Keratinocyte (primary cell): ENCODE data around the gene PKNOX1. TPM values are rescaled to one million over a fixed set of nuclear protein-coding genes. Genes with fewer than 3 reads are reported as not detected.

Source experiments
- DNase-seq: peaks from one replicate; pipeline ENCODE4 v3.0.0-alpha.2; 2011; ENCODE audit warnings: low read depth, missing footprints, low spot score
- FAIRE-seq: peaks from 2 replicates; lab custom pipeline; 2011; peaks lifted over from hg19 to GRCh38; lab: Jason Lieb, UNC
- H2AFZ ChIP-seq: 2 replicates; pipeline ENCODE4 v1.6.0; 2012; ENCODE audit warnings: low read length, control low read depth, inconsistent platforms; ENCODE audit not compliant: control insufficient read depth
- H3K27ac ChIP-seq: 2 replicates; pipeline ENCODE4 v1.5.1; 2011; ENCODE audit warnings: low read length; ENCODE audit not compliant: control insufficient read depth, insufficient read depth
- H3K27me3 ChIP-seq: 3 replicates; pipeline ENCODE4 v1.6.0; 2011; ENCODE audit warnings: low read length; ENCODE audit not compliant: control insufficient read depth, insufficient read depth; ENCODE audit errors: extremely low read depth
- H3K36me3 ChIP-seq, 2 experiments: 2 replicates in 1 of 2; 3 replicates in 1 of 2; pipeline ENCODE4 v1.5.1; 2011; ENCODE audit warnings: low read length in 2 of 2, mild to moderate bottlenecking in 1 of 2; ENCODE audit not compliant: control insufficient read depth in 2 of 2, insufficient read depth in 2 of 2; ENCODE audit errors: extremely low read depth in 1 of 2
- H3K4me1 ChIP-seq: 3 replicates; pipeline ENCODE4 v1.5.1; 2011; ENCODE audit warnings: low read length; ENCODE audit not compliant: control insufficient read depth, insufficient read depth; ENCODE audit errors: extremely low read depth
- H3K4me2 ChIP-seq: 3 replicates; pipeline ENCODE4 v1.6.0; 2011; ENCODE audit warnings: low read depth, low read length; ENCODE audit not compliant: control insufficient read depth, insufficient read depth; ENCODE audit errors: extremely low read depth
- H3K4me3 ChIP-seq, 3 experiments: fragments of 200-600 bp in 1 of 3; sonication (generic) in 1 of 3; 2 replicates in 2 of 3; 3 replicates in 1 of 3; pipeline ENCODE4 v1.5.1; 2011 to 2016; ENCODE audit warnings: low read length in 3 of 3, mild to moderate bottlenecking in 3 of 3, control low read depth in 2 of 3, inconsistent platforms in 1 of 3, low read depth in 1 of 3, mixed read lengths in 1 of 3, mixed run types in 1 of 3, moderate library complexity in 1 of 3; ENCODE audit not compliant: control insufficient read depth in 2 of 3, insufficient read depth in 2 of 3; ENCODE audit errors: extremely low read depth in 1 of 3
- H3K79me2 ChIP-seq: 2 replicates; pipeline ENCODE4 v1.6.0; 2012; ENCODE audit warnings: low read length; ENCODE audit not compliant: control insufficient read depth, insufficient read depth
- H3K9ac ChIP-seq: 3 replicates; pipeline ENCODE4 v1.6.0; 2011; ENCODE audit warnings: low read length; ENCODE audit not compliant: control insufficient read depth, insufficient read depth; ENCODE audit errors: extremely low read depth
- H3K9me1 ChIP-seq: 3 replicates; pipeline ENCODE4 v1.6.0; 2011; ENCODE audit warnings: low read length; ENCODE audit not compliant: control insufficient read depth, insufficient read depth; ENCODE audit errors: extremely low read depth
- H3K9me3 ChIP-seq: 2 replicates; pipeline ENCODE4 v1.5.1; 2012; ENCODE audit warnings: low read depth, low read length; ENCODE audit not compliant: control insufficient read depth
- H4K20me1 ChIP-seq: 3 replicates; pipeline ENCODE4 v1.6.0; 2011; ENCODE audit warnings: low read length; ENCODE audit not compliant: control insufficient read depth, insufficient read depth; ENCODE audit errors: extremely low read depth
- EZH2 ChIP-seq: IDR thresholded peaks from one replicate; pipeline ENCODE4 v1.6.1; 2012; ENCODE audit warnings: inconsistent platforms, mild to moderate bottlenecking, low read length, moderate library complexity
- dilution Hi-C: fragments of 300-500 bp; cut with MboI; formaldehyde crosslinking; loops from one replicate; pipeline ENCODE4 v1.7.0; 2020; ENCODE audit warnings: low sequenced_read_pairs; ENCODE audit not compliant: extremely low pct_ligation_motif_present
- polyA plus RNA-seq, 5 experiments: library from polyadenylated mRNA; depleted of rRNA in 3 of 5; stranded (reverse) in 3 of 5; stranded (forward) in 1 of 5; unstranded in 1 of 5; fragments of >200 nt; gene quantifications; 1 replicate in 1 of 5; 2 replicates in 3 of 5; 3 replicates in 1 of 5; pipeline versions ENCODE4 v1.2.1 to v1.2.3, GENCODE V29; 2011 to 2012; ENCODE audit warnings: missing spikeins in 2 of 5, low read depth in 1 of 5, low replicate concordance in 1 of 5
- TF ChIP-seq, protein P1 (sequence below), 3 experiments: IDR thresholded peaks in 1 of 3; conservative IDR thresholded peaks in 1 of 3; optimal IDR thresholded peaks in 1 of 3; 2 replicates in 2 of 3; 3 replicates in 1 of 3; pipeline versions ENCODE3 to v1.5.1; 2011; ENCODE audit warnings: low read length in 3 of 3, mild to moderate bottlenecking in 3 of 3, moderate library complexity in 2 of 3, control low read depth in 1 of 3, inconsistent platforms in 1 of 3; ENCODE audit not compliant: insufficient read depth in 2 of 3; ENCODE audit errors: extremely low read depth in 1 of 3

Gene PKNOX1
- polyA plus RNA-seq, 1 donor (not counting 4 experiments of a cell fraction or from before 2014, with no cell fraction given): 33.3 TPM

GRCh38 chr21:43016728-43017127 lies 42.4 kb downstream of the PKNOX1 start:
- Histone ChIP-seq H3K9me3 (no peaks in the 10 kb centered on the region), H3K27me3 (no peaks in the 10 kb centered on the region), H2AFZ (no peak overlapping the region), H3K27ac (no peak overlapping the region), H3K9me1 (no peaks in the 10 kb centered on the region), H3K4me1 (no peaks in the 10 kb centered on the region), H3K79me2 (no peaks in the 10 kb centered on the region), H3K4me3 (no peak overlapping the region), H4K20me1 (no peaks in the 10 kb centered on the region), H3K4me2 (no peak overlapping the region), H3K36me3 (peaks cover 22 to 27% of the 10 kb centered on the region in 2 experiments), H3K9ac (no peak overlapping the region)
- no peak for FAIRE-seq
- TF ChIP-seq, protein P1, sequence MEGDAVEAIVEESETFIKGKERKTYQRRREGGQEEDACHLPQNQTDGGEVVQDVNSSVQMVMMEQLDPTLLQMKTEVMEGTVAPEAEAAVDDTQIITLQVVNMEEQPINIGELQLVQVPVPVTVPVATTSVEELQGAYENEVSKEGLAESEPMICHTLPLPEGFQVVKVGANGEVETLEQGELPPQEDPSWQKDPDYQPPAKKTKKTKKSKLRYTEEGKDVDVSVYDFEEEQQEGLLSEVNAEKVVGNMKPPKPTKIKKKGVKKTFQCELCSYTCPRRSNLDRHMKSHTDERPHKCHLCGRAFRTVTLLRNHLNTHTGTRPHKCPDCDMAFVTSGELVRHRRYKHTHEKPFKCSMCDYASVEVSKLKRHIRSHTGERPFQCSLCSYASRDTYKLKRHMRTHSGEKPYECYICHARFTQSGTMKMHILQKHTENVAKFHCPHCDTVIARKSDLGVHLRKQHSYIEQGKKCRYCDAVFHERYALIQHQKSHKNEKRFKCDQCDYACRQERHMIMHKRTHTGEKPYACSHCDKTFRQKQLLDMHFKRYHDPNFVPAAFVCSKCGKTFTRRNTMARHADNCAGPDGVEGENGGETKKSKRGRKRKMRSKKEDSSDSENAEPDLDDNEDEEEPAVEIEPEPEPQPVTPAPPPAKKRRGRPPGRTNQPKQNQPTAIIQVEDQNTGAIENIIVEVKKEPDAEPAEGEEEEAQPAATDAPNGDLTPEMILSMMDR (optimal IDR thresholded peaks at IDR 0.05 in 1 of 3, IDR thresholded peaks at IDR 0.05 in 1 of 3, conservative IDR thresholded peaks at IDR 0.05 in 1 of 3; ENCODE audit: extremely low read depth in 1 of 3, insufficient read depth in 2 of 3, low read length in 3 of 3): no peak
- TF ChIP-seq EZH2: no peak
- dilution Hi-C loops: no loop called here
- DNase-seq: no peak

- H4K20me1 ChIP-seq: no peaks in the 10 kb centered on the region
- peaks cover 16 to 26% of the 10 kb centered on the region in 2 experiments for H3K36me3 ChIP-seq
- FAIRE-seq: no peak
- DNase-seq: no peak
- no peak overlapping the region for H3K27ac ChIP-seq
- no peak overlapping the region for H3K4me3 ChIP-seq
- H3K9me3 ChIP-seq: no peaks in the 10 kb centered on the region
- H3K9me1 ChIP-seq: no peaks in the 10 kb centered on the region
- H3K79me2 ChIP-seq: no peaks in the 10 kb centered on the region
- no peaks in the 10 kb centered on the region for H3K27me3 ChIP-seq
- dilution Hi-C loops: no loop called here
- no peak for TF ChIP-seq EZH2
- TF ChIP-seq, protein P1 (optimal IDR thresholded peaks at IDR 0.05 in 1 of 3, IDR thresholded peaks at IDR 0.05 in 1 of 3, conservative IDR thresholded peaks at IDR 0.05 in 1 of 3; ENCODE audit: extremely low read depth in 1 of 3, insufficient read depth in 2 of 3, low read length in 3 of 3): no peak
- no peak overlapping the region for H2AFZ ChIP-seq
- no peak overlapping the region for H3K4me2 ChIP-seq
- no peaks in the 10 kb centered on the region for H3K4me1 ChIP-seq
- H3K9ac ChIP-seq: no peak overlapping the region
Measured at GRCh38 chr21:43018519-43018918, 44.2 kb downstream of the PKNOX1 start.
